ENCODE measurements around the gene TRIM47. TPM values are rescaled to one million over a fixed set of nuclear protein-coding genes. Genes with fewer than 3 reads are reported as not detected.

The TRIM47 gene
- total RNA-seq, 2 experiments from 2014 or later = 25.9 to 41.9 TPM

- no peaks in the 10 kb centered on the region for H3K9me3 ChIP-seq (ENCODE audit: low read length)
- H3K4me2 ChIP-seq (ENCODE audit: low read length) = no peak overlapping the region
- no peak overlapping the region for H2AFZ ChIP-seq (ENCODE audit: low read length)
- TF ChIP-seq, protein P1, sequence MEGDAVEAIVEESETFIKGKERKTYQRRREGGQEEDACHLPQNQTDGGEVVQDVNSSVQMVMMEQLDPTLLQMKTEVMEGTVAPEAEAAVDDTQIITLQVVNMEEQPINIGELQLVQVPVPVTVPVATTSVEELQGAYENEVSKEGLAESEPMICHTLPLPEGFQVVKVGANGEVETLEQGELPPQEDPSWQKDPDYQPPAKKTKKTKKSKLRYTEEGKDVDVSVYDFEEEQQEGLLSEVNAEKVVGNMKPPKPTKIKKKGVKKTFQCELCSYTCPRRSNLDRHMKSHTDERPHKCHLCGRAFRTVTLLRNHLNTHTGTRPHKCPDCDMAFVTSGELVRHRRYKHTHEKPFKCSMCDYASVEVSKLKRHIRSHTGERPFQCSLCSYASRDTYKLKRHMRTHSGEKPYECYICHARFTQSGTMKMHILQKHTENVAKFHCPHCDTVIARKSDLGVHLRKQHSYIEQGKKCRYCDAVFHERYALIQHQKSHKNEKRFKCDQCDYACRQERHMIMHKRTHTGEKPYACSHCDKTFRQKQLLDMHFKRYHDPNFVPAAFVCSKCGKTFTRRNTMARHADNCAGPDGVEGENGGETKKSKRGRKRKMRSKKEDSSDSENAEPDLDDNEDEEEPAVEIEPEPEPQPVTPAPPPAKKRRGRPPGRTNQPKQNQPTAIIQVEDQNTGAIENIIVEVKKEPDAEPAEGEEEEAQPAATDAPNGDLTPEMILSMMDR (conservative IDR thresholded peaks at IDR 0.05; ENCODE audit: low read length) = no peak
- no peak for TF ChIP-seq EZH2phosphoT487 (IDR thresholded peaks at IDR 0.05; ENCODE audit: borderline replicate concordance, low read depth, low read length)
- CTCF ChIA-PET (ENCODE audit: unreplicated experiment) = no interaction called here
- H3K9me2 ChIP-seq (ENCODE audit: insufficient read depth, low read length) = no peaks in the 10 kb centered on the region
- H4K20me1 ChIP-seq (ENCODE audit: insufficient read depth, low read length) = no peaks in the 10 kb centered on the region
- H3K36me3 ChIP-seq (ENCODE audit: insufficient read depth, low read length) = no peaks in the 10 kb centered on the region
- no peaks in the 10 kb centered on the region for H3K4me1 ChIP-seq (ENCODE audit: insufficient read depth, low read length, poor library complexity, severe bottlenecking)
- no peak overlapping the region for H3K27ac ChIP-seq (ENCODE audit: low read depth, low read length, poor library complexity, severe bottlenecking)
- H3K79me2 ChIP-seq (ENCODE audit: insufficient read depth, low read depth, low read length) = no peaks in the 10 kb centered on the region
- POLR2A ChIA-PET = interaction anchor here (0.7 to 0.9 kb wide), 3 partner anchors 33 to 491 kb away, joined by 3 to 7 read pairs (median 4); no protein-coding TSS in a partner anchor
- DNase-seq (ENCODE audit: low spot score) = no peak
- no TSS peak for BruUV-seq (replicated peaks)
- H3K4me3 ChIP-seq (ENCODE audit: low read depth, low read length, poor library complexity, severe bottlenecking) = no peak overlapping the region
- intact Hi-C loops (cut with micrococcal nuclease; ENCODE audit: unreplicated experiment) = no loop called here
These were observed 43.2 kb upstream of the TRIM47 start for GRCh38 chr17:75921596-75921995.

- TF ChIP-seq, protein P1 (conservative IDR thresholded peaks at IDR 0.05; ENCODE audit: low read length) = no peak
- no peak for TF ChIP-seq EZH2phosphoT487 (IDR thresholded peaks at IDR 0.05; ENCODE audit: borderline replicate concordance, low read depth, low read length)
- DNase-seq (ENCODE audit: low spot score) = no peak
- BruUV-seq (replicated peaks) = no TSS peak
- Histone ChIP-seq H3K9me2 (ENCODE audit: insufficient read depth, low read length) (no peaks in the 10 kb centered on the region), H3K4me2 (ENCODE audit: low read length) (no peak overlapping the region), H3K79me2 (ENCODE audit: insufficient read depth, low read depth, low read length) (no peaks in the 10 kb centered on the region), H4K20me1 (ENCODE audit: insufficient read depth, low read length) (no peaks in the 10 kb centered on the region), H3K4me3 (ENCODE audit: low read depth, low read length, poor library complexity, severe bottlenecking) (no peak overlapping the region), H3K9me3 (ENCODE audit: low read length) (no peaks in the 10 kb centered on the region), H3K4me1 (ENCODE audit: insufficient read depth, low read length, poor library complexity, severe bottlenecking) (no peaks in the 10 kb centered on the region), H3K36me3 (ENCODE audit: insufficient read depth, low read length) (no peaks in the 10 kb centered on the region), H3K27ac (ENCODE audit: low read depth, low read length, poor library complexity, severe bottlenecking) (no peak overlapping the region), H2AFZ (ENCODE audit: low read length) (no peak overlapping the region)
- intact Hi-C loops (cut with micrococcal nuclease; ENCODE audit: unreplicated experiment) = no loop called here
- ChIA-PET POLR2A (interaction anchor here (0.6 to 1.0 kb wide), 2 partner anchors 10 to 420 kb away, joined by 3 to 5 read pairs; no protein-coding TSS in a partner anchor), CTCF (ENCODE audit: unreplicated experiment) (no interaction called here)
These were observed 41.7 kb upstream of the TRIM47 start for GRCh38 chr17:75920045-75920560.

- intact Hi-C loops (cut with micrococcal nuclease; ENCODE audit: unreplicated experiment) = no loop called here
- POLR2A ChIA-PET = interaction anchor here (0.6 to 1.0 kb wide), 2 partner anchors 10 to 420 kb away, joined by 3 to 5 read pairs; no protein-coding TSS in a partner anchor
These were observed 41.2 kb upstream of the TRIM47 start for GRCh38 chr17:75919611-75920010.

More at GRCh38 chr17:75919611-75920010, 41.2 kb upstream of the TRIM47 start:
- H3K27ac ChIP-seq (ENCODE audit: low read depth, low read length, poor library complexity, severe bottlenecking) = no peak overlapping the region
- no peaks in the 10 kb centered on the region for H3K4me1 ChIP-seq (ENCODE audit: insufficient read depth, low read length, poor library complexity, severe bottlenecking)
- CTCF ChIA-PET (ENCODE audit: unreplicated experiment) = no interaction called here
- H3K9me3 ChIP-seq (ENCODE audit: low read length) = no peaks in the 10 kb centered on the region
- H2AFZ ChIP-seq (ENCODE audit: low read length) = no peak overlapping the region
- H3K36me3 ChIP-seq (ENCODE audit: insufficient read depth, low read length) = no peaks in the 10 kb centered on the region
- no peaks in the 10 kb centered on the region for H3K79me2 ChIP-seq (ENCODE audit: insufficient read depth, low read depth, low read length)
- BruUV-seq (replicated peaks) = no TSS peak
- H3K4me3 ChIP-seq (ENCODE audit: low read depth, low read length, poor library complexity, severe bottlenecking) = no peak overlapping the region
- DNase-seq (ENCODE audit: low spot score) = no peak
- no peaks in the 10 kb centered on the region for H4K20me1 ChIP-seq (ENCODE audit: insufficient read depth, low read length)
- no peak for TF ChIP-seq EZH2phosphoT487 (IDR thresholded peaks at IDR 0.05; ENCODE audit: borderline replicate concordance, low read depth, low read length)
- no peaks in the 10 kb centered on the region for H3K9me2 ChIP-seq (ENCODE audit: insufficient read depth, low read length)
- no peak overlapping the region for H3K4me2 ChIP-seq (ENCODE audit: low read length)
